Karpas-422 (cell line): ENCODE data around the gene NR6A1. TPM values are rescaled to one million over a fixed set of nuclear protein-coding genes. Genes with fewer than 3 reads are reported as not detected.

Source experiments
- DNase-seq: peaks from one replicate; pipeline ENCODE4 v3.0.0-alpha.2; 2015
- H2AFZ ChIP-seq: fragments of 200-600 bp; sonication (generic); 2 replicates; pipeline ENCODE4 v1.6.1; 2014; ENCODE audit warnings: antibody characterized with exemption, low read length, mixed read lengths
- H3K27ac ChIP-seq: fragments of 200-600 bp; sonication (generic); 2 replicates; pipeline ENCODE4 v1.5.1; 2014; ENCODE audit warnings: mild to moderate bottlenecking, low read length, moderate library complexity
- H3K27me3 ChIP-seq: fragments of 200-600 bp; sonication (generic); 2 replicates; pipeline ENCODE4 v1.6.1; 2014; ENCODE audit warnings: low read length, mixed read lengths
- H3K36me3 ChIP-seq: fragments of 200-600 bp; sonication (generic); 2 replicates; pipeline ENCODE4 v1.6.1; 2014; ENCODE audit warnings: low read length, mixed read lengths; ENCODE audit not compliant: insufficient read depth
- H3K4me1 ChIP-seq: fragments of 200-600 bp; sonication (generic); 2 replicates; pipeline ENCODE4 v1.6.1; 2014; ENCODE audit warnings: mild to moderate bottlenecking, low read length, mixed read lengths
- H3K4me2 ChIP-seq: fragments of 200-600 bp; sonication (generic); 2 replicates; pipeline ENCODE4 v1.6.1; 2014; ENCODE audit warnings: low read length, low read depth, mild to moderate bottlenecking; ENCODE audit not compliant: poor library complexity, severe bottlenecking
- H3K4me3 ChIP-seq: fragments of 200-600 bp; sonication (generic); 2 replicates; pipeline ENCODE4 v1.5.1; 2014; ENCODE audit warnings: mild to moderate bottlenecking, antibody characterized with exemption, low read length, mixed read lengths
- H3K79me2 ChIP-seq: fragments of 200-600 bp; sonication (generic); 2 replicates; pipeline ENCODE4 v1.6.1; 2014; ENCODE audit warnings: mild to moderate bottlenecking, low read length, mixed read lengths
- H3K9ac ChIP-seq: fragments of 200-600 bp; sonication (generic); 2 replicates; pipeline ENCODE4 v1.6.0; 2014; ENCODE audit warnings: low read length
- H3K9me2 ChIP-seq: fragments of 200-600 bp; sonication (generic), shearing (Covaris generic); replicated peaks from 2 replicates; pipeline ENCODE4 v1.6.0; 2014; ENCODE audit warnings: mild to moderate bottlenecking, low read length, moderate library complexity; ENCODE audit not compliant: insufficient read depth
- H3K9me3 ChIP-seq: fragments of 300-700, 200-600 bp; sonication (generic); 2 replicates; pipeline ENCODE4 v1.6.1; 2014; ENCODE audit warnings: low read length, mixed read lengths
- H4K20me1 ChIP-seq: fragments of 200-600 bp; sonication (generic); 2 replicates; pipeline ENCODE4 v1.6.1; 2014; ENCODE audit warnings: mild to moderate bottlenecking, antibody characterized with exemption, low read length, low read depth; ENCODE audit not compliant: insufficient read depth
- total RNA-seq: library from RNA; depleted of rRNA; stranded (reverse); fragments of >200 nt; shearing (Covaris generic); gene quantifications from 2 replicates; pipeline ENCODE4 v1.2.3, GENCODE V29; 2014; ENCODE audit warnings: low replicate concordance

The NR6A1 gene
- total RNA-seq, 1 experiment from 2014 or later: 3.1 TPM

GRCh38 chr9:124567362-124567761, 203.7 kb downstream of the NR6A1 start:
- Histone ChIP-seq H3K27ac (no peak overlapping the region), H3K4me3 (no peak overlapping the region), H3K4me2 (no peak overlapping the region), H3K27me3 (no peaks in the 10 kb centered on the region), H3K4me1 (no peaks in the 10 kb centered on the region), H2AFZ (no peak overlapping the region), H3K9ac (no peak overlapping the region), H3K79me2 (no peaks in the 10 kb centered on the region), H3K9me2 (no peaks in the 10 kb centered on the region), H4K20me1 (peaks cover 20% of the 10 kb centered on the region; the same call in 1 of the 2 replicates), H3K9me3 (no peaks in the 10 kb centered on the region), H3K36me3 (no peaks in the 10 kb centered on the region)
- DNase-seq: no peak

DNA sequence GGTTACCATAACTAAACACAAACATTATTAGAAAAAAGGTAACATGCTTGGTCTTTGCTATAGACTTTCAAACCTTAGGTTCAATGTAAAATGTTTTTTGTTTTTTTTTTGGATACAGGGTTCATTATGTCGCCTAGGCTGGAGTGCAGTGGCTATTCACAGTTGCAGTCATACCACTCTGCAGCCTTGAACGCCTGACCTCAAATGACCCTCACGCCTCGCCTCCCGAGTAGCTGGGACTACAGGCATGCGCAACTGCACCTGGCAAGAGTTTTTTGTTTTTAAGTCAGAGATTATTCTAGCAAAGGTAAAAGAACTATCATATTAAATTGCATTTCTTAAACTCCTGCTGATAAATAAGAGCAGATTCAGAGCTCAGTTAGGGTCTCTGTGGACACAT, 208.8 kb downstream of the NR6A1 start:
- no peak overlapping the region for H3K27ac ChIP-seq
- no peaks in the 10 kb centered on the region for H3K9me2 ChIP-seq
- H3K9me3 ChIP-seq: no peaks in the 10 kb centered on the region
- no peaks in the 10 kb centered on the region for H3K27me3 ChIP-seq
- H3K4me1 ChIP-seq: no peaks in the 10 kb centered on the region
- no peaks in the 10 kb centered on the region for H3K79me2 ChIP-seq
- no peaks in the 10 kb centered on the region for H3K36me3 ChIP-seq
- H2AFZ ChIP-seq: no peak overlapping the region
- no peak overlapping the region for H3K4me3 ChIP-seq
- peaks cover 10% of the 10 kb centered on the region; the same call in 1 of the 2 replicates for H4K20me1 ChIP-seq
- no peak overlapping the region for H3K9ac ChIP-seq
- no peak for DNase-seq
- H3K4me2 ChIP-seq: no peak overlapping the region

- no peak overlapping the region for H2AFZ ChIP-seq
- H3K27me3 ChIP-seq: no peaks in the 10 kb centered on the region
- no peak overlapping the region for H3K27ac ChIP-seq
- no peak for DNase-seq
- H3K4me1 ChIP-seq: no peaks in the 10 kb centered on the region
- no peak overlapping the region for H3K9ac ChIP-seq
- H3K79me2 ChIP-seq: no peaks in the 10 kb centered on the region
- no peak overlapping the region for H3K4me3 ChIP-seq
- H3K36me3 ChIP-seq: no peaks in the 10 kb centered on the region
- H3K4me2 ChIP-seq: no peak overlapping the region
- no peaks in the 10 kb centered on the region for H3K9me2 ChIP-seq
- no peaks in the 10 kb centered on the region for H3K9me3 ChIP-seq
- H4K20me1 ChIP-seq: peaks cover 10% of the 10 kb centered on the region; the same call in 1 of the 2 replicates
Observed at GRCh38 chr9:124559871-124560270, 211.2 kb downstream of the NR6A1 start.

DNA sequence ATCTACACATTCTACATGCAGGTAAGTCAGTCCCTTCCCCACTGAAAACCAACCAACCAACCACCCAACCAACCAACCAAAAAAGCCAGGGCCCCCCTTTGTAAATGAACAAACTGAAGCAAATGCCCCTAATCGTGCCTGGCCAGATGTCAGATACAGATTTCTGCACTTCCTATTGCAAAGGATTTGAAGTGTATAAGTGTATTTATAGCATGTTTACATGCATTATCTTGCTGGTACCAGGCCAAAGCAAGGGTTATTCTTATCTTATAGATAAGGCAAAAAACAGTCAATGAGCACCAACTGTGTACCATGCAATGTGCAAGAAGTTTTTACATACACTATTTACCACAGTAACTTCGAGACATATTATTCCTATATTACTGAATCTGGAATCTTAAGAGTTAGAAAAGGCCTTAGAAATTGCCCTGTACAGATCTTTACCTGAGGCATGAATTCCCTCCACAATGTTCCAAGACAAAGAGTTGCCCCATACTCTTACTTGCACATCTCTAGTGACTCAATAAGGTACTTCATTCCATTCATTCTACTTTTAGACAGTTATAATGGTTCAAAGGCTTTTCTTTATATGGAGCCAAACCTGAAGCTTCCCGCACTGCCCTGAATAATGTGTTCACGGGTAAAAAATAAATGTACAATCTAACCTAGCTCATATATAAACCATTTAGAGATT, 212.2 kb downstream of the NR6A1 start:
- no peak overlapping the region for H2AFZ ChIP-seq
- no peaks in the 10 kb centered on the region for H3K27me3 ChIP-seq
- no peaks in the 10 kb centered on the region for H3K9me2 ChIP-seq
- no peaks in the 10 kb centered on the region for H3K9me3 ChIP-seq
- H3K79me2 ChIP-seq: no peaks in the 10 kb centered on the region
- no peak overlapping the region for H3K4me2 ChIP-seq
- no peak overlapping the region for H3K27ac ChIP-seq
- peaks cover 10% of the 10 kb centered on the region; the same call in 1 of the 2 replicates for H4K20me1 ChIP-seq
- DNase-seq: no peak
- H3K4me1 ChIP-seq: no peaks in the 10 kb centered on the region
- H3K9ac ChIP-seq: no peak overlapping the region
- H3K4me3 ChIP-seq: no peak overlapping the region
- no peaks in the 10 kb centered on the region for H3K36me3 ChIP-seq

- H3K4me2 ChIP-seq: no peak overlapping the region
- no peak overlapping the region for H3K4me3 ChIP-seq
- H3K9me2 ChIP-seq: no peaks in the 10 kb centered on the region
- no peak overlapping the region for H3K27ac ChIP-seq
- H3K4me1 ChIP-seq: no peaks in the 10 kb centered on the region
- H3K9me3 ChIP-seq: no peaks in the 10 kb centered on the region
- no peak overlapping the region for H2AFZ ChIP-seq
- DNase-seq: no peak
- H4K20me1 ChIP-seq: peaks cover 4% of the 10 kb centered on the region; the same call in 1 of the 2 replicates
- H3K27me3 ChIP-seq: no peaks in the 10 kb centered on the region
- H3K36me3 ChIP-seq: no peaks in the 10 kb centered on the region
- H3K9ac ChIP-seq: no peak overlapping the region
- no peaks in the 10 kb centered on the region for H3K79me2 ChIP-seq
Observed at GRCh38 chr9:124557895-124558294, 213.2 kb downstream of the NR6A1 start.

DNA sequence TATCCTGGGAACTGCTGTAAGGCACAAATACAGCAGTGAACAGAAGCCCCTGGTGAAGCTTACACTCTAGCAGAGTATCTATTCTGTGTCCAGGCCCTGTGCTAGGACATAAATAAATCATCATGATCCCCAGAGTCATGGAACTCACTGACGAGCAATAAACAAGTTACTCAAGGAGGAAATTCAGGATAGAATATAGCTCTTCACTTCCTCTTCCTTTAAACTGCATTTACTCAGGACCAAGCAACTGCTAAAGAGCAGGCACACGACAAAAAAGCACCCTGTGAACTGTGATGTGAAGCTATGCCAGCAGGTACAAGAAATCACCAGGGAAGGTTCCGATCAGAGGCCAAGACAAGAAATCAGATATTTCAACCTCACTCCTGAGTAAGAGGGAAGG, 216.1 kb downstream of the NR6A1 start:
- Histone ChIP-seq H3K79me2 (no peaks in the 10 kb centered on the region), H3K9me3 (no peaks in the 10 kb centered on the region), H3K4me1 (no peaks in the 10 kb centered on the region), H3K36me3 (no peaks in the 10 kb centered on the region), H3K9ac (no peak overlapping the region), H3K4me3 (no peak overlapping the region), H3K9me2 (no peaks in the 10 kb centered on the region), H3K27ac (no peak overlapping the region), H2AFZ (no peak overlapping the region), H3K27me3 (no peaks in the 10 kb centered on the region), H4K20me1 (no peaks in the 10 kb centered on the region; the same call in 1 of the 2 replicates), H3K4me2 (no peak overlapping the region)
- no peak for DNase-seq

DNA sequence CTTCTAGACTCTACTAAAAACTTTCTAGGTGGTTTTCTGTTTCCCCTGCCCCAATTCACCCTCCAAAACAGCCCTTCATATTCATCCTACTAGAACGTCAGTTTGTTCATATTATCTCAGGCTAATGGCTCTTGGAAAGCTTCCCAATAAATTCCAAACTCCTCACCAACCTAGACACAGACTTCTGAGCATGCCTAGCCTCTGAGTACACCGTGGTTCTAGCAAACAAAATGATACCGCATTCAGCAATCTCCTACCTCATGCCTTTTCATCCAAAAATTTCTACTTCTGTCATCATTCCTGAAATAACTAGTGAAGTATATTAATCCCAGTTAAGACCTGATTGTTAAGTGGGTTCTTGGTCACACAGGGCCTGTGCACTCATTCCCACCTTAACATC, 217.4 kb downstream of the NR6A1 start:
- Histone ChIP-seq H3K4me2 (no peak overlapping the region), H3K36me3 (no peaks in the 10 kb centered on the region), H3K4me3 (no peak overlapping the region), H2AFZ (no peak overlapping the region), H3K4me1 (no peaks in the 10 kb centered on the region), H3K79me2 (no peaks in the 10 kb centered on the region), H4K20me1 (no peaks in the 10 kb centered on the region; the same call in 1 of the 2 replicates), H3K27me3 (no peaks in the 10 kb centered on the region), H3K27ac (no peak overlapping the region), H3K9ac (no peak overlapping the region), H3K9me3 (no peaks in the 10 kb centered on the region), H3K9me2 (no peaks in the 10 kb centered on the region)
- DNase-seq: no peak

- H3K4me3 ChIP-seq: no peak overlapping the region
- no peaks in the 10 kb centered on the region; the same call in 1 of the 2 replicates for H4K20me1 ChIP-seq
- H3K79me2 ChIP-seq: no peaks in the 10 kb centered on the region
- H3K4me1 ChIP-seq: no peaks in the 10 kb centered on the region
- no peaks in the 10 kb centered on the region for H3K27me3 ChIP-seq
- no peaks in the 10 kb centered on the region for H3K9me3 ChIP-seq
- H3K36me3 ChIP-seq: no peaks in the 10 kb centered on the region
- no peak overlapping the region for H3K27ac ChIP-seq
- H3K4me2 ChIP-seq: no peak overlapping the region
- no peak overlapping the region for H3K9ac ChIP-seq
- H3K9me2 ChIP-seq: no peaks in the 10 kb centered on the region
- H2AFZ ChIP-seq: no peak overlapping the region
- DNase-seq: no peak
Observed at GRCh38 chr9:124552273-124552605, 218.9 kb downstream of the NR6A1 start.
